GM21786 (cell line): Measurements from ENCODE around the gene SLC24A5.
A peak's percentile ranks its signal among the peaks of the same experiment; 100 is the strongest.

Experiments
- ATAC-seq: cut with Tn5 transposase; IDR thresholded peaks from one replicate; pipeline ENCODE4 v1.9.1; 2021; ENCODE audit not compliant: unreplicated experiment

Gene SLC24A5

DNA sequence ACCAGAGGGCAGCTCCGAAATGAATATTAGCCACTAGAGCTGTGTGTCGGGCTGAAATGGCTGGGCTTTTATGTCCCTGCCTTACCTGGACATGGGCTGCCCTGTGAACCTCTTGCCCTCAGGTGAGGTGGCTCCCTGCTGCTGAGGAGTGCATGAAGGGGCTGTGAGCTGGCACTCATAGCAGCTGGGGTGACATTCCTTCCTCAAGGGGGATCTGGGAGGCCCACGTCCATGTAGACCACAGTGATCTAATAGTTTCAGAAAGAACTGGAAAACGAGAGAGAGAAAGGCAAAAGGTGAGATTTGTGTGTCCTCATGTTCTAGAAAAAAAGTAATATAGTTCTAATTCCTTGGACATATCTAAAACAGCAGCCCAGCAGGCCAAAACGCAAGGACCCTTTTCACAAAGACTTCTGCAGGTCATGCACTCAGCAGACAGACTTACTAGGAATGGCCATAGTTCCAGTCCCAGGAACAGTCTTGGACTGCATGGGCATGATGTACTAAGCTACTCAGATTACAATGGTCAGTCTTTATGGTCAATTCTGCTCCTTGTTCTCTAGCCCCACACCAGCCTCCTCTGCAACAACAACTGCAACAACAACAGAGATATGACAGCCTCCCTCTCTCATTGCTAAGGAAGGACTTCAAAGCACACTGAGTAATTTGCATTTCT is 10.8 kb upstream of the SLC24A5 start:
- ATAC-seq: no peak

DNA sequence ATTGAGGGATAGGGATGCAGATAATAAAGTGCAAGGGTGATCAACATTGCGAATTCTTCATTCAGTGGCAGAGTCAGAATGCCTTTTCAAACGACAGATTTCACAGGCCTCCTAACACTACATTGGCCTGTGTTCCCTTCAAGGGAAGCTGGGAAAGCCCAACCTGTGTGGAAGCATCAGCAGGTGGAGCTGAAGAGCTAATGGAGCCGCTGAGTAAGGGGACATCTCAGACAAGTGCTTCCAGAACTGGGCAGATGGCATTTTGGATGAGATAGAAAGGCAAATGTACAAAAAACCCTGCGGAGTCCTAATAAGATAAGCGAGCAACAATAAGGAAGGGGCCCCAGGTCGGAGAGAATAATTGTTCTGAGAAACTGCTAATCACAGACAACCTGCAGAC is 8.5 kb upstream of the SLC24A5 start:
- ATAC-seq: no peak

DNA sequence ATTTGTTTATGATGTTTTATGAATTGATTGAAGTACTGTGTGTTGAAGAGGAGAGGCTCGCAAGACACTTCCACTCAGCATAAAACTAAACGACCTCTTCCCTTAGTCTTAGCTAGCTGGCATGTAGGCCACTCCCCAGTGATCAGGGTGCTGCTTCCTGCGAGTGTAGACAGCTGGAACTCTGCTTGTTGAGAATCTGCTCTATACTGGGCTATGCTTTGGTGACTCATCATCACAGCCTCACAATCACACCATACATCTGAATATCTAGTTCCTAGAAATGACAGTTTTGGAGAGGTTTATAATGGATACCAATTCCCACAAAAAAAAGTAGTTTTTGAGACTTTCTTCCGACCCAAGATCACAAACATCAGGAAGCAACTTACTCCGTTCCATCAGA is 1.5 kb upstream of the SLC24A5 start:
- ATAC-seq: no peak

DNA sequence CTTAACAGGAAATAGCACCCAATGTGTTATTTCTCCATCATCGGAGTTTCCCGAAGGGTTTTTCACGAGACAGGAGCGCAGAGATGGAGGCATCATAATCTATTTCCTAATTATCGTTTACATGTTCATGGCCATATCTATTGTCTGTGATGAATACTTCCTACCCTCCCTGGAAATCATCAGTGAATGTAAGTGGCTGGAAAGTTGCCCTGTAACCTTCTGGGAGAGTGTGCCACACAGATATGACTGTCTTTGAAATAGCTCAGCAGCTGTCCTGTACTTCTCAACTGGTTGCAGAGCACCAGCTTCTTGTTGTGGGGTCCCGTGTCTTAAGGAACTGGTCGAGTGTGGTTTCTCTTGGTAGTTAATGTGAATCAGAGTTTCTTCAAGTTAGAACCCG is 1.1 kb downstream of the SLC24A5 start:
- no peak for ATAC-seq

DNA sequence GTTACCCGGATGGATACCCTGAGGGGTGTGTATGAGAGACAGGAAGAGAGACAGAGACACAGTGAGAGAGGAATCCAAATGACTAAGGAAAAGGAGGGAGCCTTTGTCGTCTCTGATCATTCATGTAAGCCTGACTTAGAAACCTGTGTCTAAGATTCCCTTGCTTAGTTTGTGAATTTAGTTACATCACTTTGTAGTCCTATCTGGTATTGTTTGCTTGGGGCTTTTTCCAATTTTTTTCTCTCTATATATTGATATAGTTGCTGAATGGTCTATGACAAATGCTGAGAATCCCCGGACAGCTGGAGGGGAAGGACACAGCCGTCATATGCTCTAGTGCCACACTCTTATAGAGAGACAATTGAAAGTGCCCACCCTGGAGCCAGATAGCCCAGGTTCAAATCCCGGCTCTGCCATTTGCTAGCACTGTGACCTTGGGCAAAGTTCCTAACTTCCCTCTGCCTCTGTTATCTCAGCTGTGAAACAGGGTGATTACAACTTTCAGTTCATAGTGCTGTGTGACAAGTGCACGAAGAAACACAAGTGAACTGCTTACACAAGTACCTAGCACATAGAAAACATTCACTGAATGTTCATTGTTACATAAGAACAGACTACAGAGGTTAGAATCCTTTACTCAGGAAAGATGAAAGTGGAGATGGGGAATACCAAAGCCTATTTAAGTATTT is 6.0 kb downstream of the SLC24A5 start:
- no peak for ATAC-seq

DNA sequence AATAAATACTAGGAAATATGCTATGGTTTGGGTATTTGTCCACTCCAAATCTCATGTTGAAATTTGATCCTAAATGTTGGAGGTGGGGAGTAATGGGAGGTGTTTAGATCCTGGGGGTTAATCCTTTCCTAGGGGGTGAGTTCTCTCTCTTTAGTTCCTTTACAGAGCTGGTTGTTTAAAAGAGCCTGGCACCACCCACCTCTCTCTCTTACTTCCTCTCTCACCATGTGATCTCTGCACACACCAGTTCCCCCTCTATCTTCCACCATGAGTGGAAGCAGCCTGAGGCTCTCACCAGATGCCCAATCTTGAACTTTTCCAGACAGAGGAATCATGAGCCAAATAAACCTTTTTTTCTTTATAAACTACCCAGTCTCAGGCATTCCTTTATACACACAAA is 10.5 kb downstream of the SLC24A5 start:
- no peak for ATAC-seq

DNA sequence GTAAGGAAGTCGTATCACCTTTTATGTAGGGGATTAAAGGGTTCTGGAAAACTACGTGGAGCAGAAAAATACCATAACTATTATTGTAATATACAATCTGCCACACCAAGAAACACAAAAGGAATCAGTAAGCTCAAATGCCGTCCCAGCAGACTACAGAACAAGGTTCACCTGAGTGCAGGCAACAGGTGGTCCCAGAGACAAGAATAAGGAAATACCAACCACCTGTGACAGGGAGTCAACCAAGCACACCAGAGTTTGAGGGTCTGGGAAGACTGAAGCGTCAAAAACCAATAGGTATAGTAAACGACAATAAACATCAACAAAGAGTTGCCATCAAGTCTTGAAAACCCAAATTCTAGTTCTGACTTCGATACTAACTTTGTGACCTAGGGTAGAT is 12.1 kb downstream of the SLC24A5 start:
- ATAC-seq: no peak

DNA sequence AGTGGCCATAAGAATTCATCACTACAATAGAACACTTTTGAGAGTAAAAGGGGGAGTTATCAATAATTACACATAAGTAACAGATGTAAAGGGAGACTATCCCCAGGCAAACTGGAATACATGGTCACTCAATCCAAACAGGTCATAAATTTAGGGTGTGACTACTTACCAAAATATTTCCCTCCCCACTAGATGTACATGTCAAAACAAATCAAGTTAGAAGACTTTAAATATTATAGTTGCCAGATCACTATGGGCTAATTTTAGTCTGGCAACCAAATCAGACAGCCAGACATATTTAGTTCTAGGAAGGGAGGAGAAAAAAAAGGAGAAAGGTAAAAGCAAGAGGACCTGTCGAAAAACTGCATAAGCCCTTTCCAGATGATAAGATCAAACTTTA is 23.1 kb downstream of the SLC24A5 start:
- ATAC-seq: no peak

DNA sequence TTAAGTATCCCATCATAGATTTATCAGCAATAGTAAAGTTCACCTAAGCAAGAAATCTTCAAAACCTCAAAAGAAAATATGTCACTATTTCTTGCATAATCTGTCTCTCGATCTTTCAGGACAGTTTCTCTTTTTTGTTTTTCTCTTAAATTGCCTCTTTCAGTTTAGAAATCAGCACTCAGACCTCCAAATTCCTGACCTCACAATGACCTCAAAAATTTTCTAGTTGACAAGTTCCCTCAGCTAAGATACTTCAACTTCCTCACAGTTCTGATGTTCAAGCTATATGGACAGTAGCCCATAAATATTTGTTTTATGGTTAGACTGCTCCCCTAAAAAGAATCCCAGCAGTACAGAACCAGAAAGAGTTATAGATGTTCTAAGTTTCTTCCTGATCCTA is 24.1 kb downstream of the SLC24A5 start:
- no peak for ATAC-seq

DNA sequence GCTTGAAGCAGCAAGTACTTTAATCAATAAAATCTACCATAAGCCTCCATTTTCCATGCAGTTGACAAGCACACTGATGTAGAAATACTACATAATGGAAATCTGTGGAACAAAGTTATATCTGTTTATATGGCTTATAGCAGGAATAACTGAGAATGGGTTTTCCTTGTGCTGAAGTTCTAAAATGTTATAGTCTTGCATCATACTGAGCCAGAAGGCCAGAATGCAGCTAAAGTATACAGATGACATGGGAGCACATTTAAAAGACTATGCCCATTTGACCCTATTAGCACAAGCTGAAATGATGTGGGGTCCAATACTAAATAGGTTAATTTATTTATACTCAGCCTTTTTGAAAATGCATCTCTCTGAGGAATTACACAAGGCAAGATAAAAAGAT is 25.1 kb downstream of the SLC24A5 start:
- no peak for ATAC-seq

DNA sequence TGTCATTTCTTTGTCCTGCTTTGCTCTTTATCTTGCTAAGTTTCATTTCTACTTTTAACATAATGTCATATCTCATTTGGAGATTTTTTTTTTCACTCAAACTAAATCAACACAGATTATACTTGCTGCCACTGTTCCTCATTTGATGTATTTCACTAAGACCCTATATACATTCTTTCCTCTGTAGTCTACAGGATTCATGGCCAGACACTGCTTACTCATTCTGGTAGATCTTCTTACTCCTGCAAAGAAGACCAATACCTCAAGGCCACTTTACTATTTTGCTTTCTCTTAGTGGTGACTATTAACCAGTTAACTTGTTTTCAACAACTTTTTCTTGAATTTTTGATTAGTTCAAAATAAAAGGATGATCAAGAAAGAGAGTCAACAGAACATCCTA is 26.6 kb downstream of the SLC24A5 start:
- ATAC-seq: no peak

DNA sequence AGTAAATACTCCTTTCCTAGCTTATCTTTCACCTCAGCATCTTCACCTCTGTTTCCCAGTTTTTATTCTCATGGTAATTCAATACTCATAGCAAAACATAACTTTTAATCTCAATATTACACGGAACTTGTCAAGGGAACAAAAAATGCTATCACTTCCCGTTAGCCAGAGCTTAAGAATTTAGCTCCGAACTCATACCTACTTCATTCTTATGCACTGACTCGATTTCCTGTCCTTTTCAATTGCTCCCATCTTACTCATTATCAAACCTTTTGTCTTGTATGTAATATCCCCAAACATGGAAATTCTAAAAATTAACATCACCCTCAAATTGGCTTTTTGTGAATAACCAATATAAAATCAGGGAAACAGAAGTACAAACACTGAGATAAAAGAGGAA is 29.1 kb downstream of the SLC24A5 start:
- ATAC-seq: no peak

DNA sequence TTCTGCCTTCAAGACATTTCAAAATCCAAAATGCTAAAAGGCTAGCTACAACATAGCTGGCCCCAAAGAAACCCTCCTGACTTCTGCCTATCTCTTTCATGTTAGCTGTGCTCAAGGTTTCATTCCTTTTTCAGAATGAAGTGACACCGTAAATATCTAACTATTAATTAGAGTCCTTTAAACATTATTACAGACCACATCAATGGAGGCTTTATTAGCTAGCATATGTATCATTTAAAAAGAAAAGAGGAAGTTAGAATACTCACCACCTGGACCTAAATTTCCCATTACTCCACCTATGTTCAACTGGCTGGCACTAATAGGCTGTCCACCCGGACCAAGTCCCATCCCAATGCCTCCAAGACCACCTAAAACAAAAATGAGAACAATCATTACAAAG is 32.7 kb downstream of the SLC24A5 start:
- no peak for ATAC-seq

DNA sequence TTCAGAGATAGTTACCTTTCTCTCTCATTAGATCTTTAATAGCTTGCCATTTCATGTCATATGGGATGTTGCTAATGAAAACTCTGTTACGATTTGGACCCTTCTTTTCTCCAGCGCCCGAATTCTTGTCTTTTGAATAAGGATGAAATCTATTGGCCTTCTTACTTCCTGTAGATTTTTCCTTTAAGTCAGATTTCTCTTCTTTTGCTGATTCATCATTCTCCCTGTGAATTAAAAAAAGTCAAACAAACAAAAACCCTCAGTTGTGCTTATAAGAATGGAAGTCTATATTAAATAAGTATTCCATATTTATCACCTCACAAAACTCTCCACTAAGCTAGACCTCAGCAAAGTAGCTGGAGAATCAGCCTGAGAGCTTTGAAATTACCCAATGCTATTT is 47.8 kb downstream of the SLC24A5 start:
- no peak for ATAC-seq

DNA sequence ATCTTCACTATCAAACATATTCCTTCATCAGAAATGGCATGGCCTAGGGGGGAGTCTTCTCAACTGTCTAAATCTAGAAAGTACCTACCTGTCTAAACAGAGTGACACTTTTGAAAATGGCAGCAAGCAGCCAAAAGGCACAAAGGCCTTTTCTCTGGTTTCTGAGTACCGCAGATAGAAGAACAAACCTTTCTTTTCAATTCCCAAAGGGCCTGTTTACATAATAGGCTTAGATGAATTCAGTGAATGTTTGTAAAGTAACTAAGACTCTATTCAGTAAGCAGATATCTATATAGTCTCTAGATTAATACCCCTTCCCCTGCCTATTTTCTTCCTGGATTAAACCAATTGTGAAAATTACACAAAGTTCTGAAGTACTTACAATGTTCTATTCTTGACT is 50.2 kb downstream of the SLC24A5 start:
- no peak for ATAC-seq

DNA sequence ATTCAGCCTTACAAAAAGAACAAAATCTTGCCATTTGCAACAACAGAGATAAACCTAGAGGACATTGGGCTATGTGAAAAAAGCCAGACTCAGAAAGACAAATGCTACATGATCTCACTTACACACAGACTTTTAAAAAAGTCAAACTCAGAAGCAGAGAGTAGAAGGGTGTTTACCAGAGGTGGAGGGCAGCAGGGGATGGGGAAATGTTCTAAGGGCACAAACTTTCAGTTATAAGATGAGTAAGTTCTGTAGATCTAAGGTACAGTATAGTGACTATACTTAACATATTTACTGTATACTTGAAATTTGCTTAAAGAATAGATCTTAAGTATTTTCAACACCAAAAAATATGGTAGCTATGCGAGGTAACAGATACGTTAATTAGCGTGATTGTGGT is 54.3 kb downstream of the SLC24A5 start:
- peak; percentile 34 for ATAC-seq

DNA sequence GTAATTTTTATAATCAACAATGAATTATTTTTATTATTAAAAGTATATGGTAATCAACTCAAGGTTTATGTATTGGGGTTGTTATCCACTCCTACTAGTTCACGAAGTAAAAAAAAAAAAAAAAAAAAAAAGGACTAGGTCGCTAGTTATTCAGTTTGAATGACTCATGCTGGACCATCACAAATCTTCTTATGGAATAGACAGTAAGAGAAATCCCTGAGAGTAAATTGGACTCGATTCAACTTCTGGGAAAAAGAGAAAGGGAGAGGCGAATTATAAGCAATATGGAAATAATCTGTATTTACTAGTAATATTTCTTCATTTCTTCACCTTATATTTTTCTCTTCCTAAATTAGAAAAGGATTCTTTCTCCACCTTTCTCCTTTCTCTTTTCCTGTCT is 55.3 kb downstream of the SLC24A5 start:
- ATAC-seq: no peak

DNA sequence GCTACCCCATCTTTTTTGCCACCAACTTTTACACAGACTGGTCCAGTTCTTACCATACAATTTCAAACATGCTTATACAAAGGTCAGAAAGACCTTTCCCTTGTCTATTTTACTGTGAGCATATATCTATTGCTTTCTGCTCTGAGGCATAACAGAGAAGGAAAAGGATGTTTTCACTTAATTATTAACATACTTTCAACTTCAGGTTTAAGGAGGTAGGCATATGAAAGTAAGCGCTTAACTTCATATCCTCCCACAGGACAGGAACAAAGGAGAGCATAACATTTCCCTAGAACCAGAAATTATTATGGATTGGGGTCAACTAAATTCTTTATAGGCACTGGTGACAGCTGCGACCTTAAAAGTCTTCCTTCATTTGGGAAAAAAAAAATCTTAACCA is 56.2 kb downstream of the SLC24A5 start:
- no peak for ATAC-seq

DNA sequence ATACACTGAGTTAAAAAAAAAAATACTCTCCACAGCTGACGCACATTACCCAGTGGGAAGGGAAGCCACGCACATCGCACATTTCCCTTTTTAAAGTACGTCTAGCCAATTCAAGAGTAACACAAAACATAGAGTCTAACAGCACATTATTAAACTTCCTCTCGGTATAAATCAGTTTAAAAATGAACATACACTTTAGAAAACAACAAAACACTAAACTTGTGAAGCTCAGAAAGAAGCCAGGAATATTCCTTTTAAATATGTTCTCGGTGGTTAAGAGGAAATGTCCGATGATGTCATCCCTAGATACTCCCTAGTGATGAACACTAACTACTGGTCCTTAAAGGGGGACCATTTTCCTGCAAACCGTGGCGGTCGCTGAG is 56.6 kb downstream of the SLC24A5 start:
- ATAC-seq: peak; percentile 69

DNA sequence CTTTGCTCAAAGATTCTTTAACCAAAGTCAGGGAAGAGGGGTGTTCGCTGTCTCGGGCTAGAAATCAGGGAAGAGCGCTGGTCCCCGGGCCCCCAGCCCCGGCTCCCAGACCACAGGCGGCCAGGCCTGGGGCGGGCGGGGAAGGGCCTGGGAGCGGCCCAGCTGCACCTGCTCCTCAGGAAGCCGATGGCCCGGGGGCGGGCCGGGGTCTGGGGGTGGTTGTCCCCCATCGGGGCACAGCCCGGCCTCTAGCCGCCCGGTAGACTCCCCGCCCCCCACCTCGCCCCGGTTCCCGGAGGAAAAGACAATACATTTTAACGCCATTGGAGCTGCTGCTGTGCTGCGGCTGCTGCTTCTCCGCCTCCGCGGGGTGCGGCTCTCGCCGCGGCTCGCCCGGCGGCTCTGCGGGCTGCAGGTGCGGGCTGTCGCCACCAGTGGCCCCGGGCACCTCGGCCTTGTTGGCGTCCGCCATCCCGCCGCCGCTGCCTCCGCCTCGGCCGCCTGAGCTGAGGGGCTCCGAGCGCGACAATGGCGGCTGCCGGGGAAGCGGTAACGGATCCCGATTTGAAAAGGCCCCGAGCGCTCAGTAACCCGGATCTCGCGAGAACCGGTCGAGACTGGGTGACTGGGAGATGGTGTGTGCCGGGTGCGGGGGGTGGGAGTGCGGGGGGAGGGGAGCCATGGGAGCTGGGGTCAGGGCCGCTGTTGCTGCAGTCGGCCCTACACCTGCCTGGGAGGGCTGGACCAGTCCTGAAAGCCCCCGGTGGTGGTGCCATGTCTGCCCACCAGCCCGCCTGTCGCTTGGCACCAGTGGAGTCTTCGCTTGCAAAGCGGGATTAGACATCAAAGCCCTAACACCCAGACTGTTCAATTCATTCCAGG is 57.2 kb downstream of the SLC24A5 start, which contains the start of gene MYEF2:
MYEF2 (minus strand) TSS at position 530 of the 882 bp plus-strand sequence; CDS start at position 472, 58 bp downstream.
- peak; percentile 73 for ATAC-seq

DNA sequence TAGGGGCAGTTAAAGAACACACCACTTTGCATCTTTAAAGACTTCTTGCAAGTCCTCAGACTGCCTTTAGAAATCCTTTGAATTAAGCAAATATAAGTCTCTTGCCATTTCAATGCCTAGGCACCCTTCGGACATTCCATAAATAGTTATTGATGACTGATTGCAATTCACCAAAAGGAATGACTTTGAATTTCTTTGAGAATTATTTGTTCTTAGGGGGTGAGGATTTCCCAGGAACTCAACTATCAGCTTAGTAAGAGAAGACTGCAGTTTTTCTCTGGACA is 57.8 kb downstream of the SLC24A5 start:
- no peak for ATAC-seq

DNA sequence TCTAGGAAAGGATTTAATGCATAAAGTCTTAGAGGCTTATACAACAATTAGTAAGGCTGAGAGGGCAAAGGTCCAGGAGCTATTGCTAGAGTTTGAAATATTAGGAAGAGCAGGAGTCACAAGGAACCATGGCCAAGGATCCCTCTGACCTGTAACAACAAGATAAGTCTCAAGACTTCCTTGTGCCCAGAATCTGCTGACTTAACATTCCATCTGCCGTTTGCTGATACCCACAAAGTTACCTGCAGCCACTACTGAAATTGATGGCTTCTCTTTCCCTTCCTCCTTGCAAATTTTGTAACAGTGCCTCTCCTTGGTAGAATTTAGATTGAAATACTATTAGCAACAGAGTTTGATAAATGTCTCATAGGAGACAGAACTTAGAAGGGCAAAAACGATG is 62.0 kb downstream of the SLC24A5 start:
- no peak for ATAC-seq
